Stimulated activated CD8-positive, alpha-beta memory T cell treated with anti-CD3 and anti-CD28 coated beads, Interleukin-2, amount 100 ng/mL, for 1 hour (primary cell): ENCODE data around the gene OVOL1.
"Not testable (repeated sequence)": the region's sequence is repeated elsewhere in the genome, so short reads cannot be mapped to it uniquely, and the experiment has no call there.

Source experiments
- DNase-seq, 2 donors: peaks; one replicate each; pipeline ENCODE4 v3.0.0-alpha.2; 2020; ENCODE audit warnings: low read depth in 2 of 2

Gene OVOL1

DNA sequence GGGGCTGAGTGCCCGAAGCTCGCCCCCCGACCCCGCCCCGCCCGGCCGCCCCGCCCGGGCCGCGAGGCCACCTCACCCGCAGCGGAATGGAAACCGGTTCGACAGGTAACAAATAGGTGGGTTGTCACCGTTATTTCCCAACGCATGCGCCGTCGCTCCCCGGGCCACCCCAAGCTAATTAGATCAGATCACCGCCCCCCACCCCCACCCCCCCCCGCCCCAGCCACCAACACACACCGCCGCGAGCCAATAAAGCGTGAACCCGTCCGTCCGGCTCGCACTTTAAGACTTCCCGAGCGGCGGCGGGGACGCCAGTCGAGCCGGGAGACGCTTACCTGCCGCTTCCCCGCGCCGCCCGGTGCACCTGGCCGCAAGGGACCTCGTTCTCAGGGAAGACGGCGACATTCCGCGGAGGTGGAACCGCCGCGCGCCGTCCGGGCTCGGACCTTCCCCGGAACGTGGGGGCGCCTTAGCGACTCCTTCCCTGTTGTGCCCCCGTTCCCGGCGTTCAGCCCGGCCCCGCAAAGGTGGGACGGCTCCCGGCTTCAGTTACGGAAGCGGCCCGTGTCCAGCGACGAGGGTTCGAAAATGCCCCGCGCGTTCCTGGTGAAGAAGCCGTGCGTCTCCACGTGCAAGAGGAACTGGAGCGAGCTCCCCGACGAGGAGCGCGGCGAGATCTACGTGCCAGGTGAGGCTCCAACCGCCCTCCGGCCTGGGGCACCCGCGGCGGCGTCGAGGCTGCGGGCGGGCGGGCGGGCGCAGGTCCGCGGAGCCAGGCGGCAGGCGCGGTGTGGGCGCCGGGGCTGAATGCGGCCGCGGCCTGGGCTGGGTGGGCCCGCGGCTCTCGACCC is at the start of gene OVOL1:
Gene OVOL1, plus strand, starts transcription at position 278 of the 851 bp plus-strand sequence. Its CDS starts 311 bp downstream, at position 589.
- no peak for DNase-seq

DNA sequence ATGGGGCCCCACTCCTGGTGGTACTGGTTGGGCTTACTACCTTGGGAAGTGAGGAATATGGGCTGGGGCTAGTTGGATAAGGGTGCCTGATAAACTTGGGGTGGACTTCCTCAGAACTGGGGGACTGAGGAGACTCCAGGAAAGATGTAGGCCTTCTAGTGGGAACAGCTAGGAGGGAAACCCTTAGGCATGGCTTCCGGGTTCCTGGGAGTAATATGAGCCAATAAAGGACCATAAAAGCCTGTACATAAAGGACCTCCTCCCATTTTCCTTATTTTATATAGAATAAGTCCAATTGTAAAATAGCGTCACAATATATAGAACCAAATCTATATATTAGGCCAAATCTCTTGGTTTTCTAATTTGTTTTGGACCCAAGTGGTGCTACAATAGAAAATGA is 47.8 kb upstream of the OVOL1 start:
- DNase-seq: no peak

GRCh38 chr11:65741185-65741584 is 45.7 kb upstream of the OVOL1 start:
- no peak for DNase-seq

GRCh38 chr11:65742353-65742752 is 44.5 kb upstream of the OVOL1 start:
- no peak for DNase-seq

DNA sequence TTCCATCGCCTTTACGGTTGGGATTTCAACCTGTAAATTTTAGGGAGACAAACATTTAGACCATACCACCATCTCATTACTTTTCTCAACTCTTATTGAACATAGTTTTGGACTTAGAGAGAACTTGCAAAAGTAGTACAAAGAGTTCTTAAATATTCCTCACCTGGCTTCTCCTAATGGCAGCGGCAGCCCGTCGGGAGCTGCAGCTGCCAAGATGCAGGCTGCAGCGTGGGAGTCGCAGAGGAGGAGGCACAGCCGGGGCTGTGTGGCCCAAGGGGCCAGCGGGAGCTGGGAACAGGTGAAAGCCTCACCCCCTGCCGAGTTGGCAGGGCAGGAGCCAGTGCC is 43.2 kb upstream of the OVOL1 start:
- DNase-seq: no peak

- no peak for DNase-seq
Measured at GRCh38 chr11:65744026-65744698, 42.7 kb upstream of the OVOL1 start.

GRCh38 chr11:65744699-65745042 is 42.2 kb upstream of the OVOL1 start:
- no peak for DNase-seq

GRCh38 chr11:65745049-65745448 is 41.8 kb upstream of the OVOL1 start:
- DNase-seq: no peak

- DNase-seq: not testable (repeated sequence)
Measured at GRCh38 chr11:65762169-65762568, 24.7 kb upstream of the OVOL1 start.

GRCh38 chr11:65762816-65763215 is 24.0 kb upstream of the OVOL1 start:
- not testable (repeated sequence) for DNase-seq

GRCh38 chr11:65764434-65764833 is 22.4 kb upstream of the OVOL1 start:
- DNase-seq: no peak

DNA sequence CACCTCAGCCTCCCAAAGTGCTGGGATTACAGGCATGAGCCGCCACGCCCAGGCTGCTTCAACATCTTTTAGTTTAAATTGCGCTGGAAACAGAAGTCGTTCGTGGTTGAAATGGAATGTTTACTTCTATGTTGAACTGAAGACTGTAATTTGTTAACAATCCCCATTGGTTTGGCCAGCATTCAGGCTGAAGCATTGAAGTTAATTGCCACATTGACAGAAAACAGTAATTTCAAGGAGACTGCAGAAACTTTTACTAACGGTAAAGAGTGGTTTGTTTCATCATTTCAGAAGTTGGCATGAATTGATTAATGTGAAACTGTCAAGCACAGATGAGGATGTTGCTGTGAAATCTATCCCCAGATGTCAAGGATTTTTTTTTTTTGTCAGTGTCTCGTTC is 20.3 kb upstream of the OVOL1 start:
- DNase-seq: no peak

GRCh38 chr11:65767406-65767805 is 19.5 kb upstream of the OVOL1 start:
- no peak for DNase-seq

DNA sequence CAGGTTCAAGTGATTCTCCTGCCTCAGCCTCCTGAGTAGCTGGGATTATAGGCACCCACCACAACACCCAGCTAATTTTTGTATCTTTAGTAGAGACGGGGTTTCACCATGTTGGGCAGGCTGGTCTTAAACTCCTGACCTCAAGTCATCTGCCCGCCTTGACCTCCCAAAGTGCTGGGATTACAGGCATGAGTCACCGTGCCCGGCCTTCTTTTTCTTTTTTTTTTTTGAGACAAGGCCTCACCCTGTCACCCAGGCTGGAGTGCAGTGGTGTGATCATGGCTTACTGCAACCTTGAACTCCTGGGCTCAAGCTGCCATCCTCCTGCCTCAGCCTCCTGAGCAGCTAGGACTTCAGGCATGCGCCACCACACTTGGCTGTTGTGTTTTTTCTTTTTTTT is 19.1 kb upstream of the OVOL1 start:
- not testable (repeated sequence) for DNase-seq

DNA sequence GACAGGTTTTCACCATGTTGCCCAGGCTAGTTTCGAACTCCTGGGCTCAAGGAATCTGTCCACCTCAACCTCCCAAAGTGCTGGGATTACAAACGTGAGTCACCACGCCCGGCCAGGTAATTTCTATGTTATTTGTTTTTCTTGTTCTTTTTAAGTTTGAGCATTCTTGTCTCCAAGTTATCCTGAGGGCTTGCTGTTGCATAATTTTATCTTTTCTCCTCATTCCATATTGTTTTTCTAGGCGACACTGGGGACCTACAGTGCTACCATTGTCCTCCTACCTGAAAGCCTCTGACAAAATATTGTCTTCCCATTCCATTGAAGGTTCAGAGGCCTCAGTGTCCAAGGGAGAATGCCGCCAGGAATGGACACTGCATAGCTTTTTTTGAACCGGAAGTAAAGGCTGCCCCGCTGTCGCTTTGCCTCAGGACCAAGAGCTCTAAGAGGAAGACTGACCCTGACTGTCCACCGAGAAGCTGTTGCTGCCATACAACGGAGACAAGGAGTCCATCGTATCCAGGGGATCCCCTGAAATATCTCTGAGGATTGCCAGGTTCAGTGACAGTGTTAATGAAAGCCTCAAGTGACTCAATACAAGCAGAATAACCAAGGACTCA is 15.8 kb upstream of the OVOL1 start:
- no peak for DNase-seq

DNA sequence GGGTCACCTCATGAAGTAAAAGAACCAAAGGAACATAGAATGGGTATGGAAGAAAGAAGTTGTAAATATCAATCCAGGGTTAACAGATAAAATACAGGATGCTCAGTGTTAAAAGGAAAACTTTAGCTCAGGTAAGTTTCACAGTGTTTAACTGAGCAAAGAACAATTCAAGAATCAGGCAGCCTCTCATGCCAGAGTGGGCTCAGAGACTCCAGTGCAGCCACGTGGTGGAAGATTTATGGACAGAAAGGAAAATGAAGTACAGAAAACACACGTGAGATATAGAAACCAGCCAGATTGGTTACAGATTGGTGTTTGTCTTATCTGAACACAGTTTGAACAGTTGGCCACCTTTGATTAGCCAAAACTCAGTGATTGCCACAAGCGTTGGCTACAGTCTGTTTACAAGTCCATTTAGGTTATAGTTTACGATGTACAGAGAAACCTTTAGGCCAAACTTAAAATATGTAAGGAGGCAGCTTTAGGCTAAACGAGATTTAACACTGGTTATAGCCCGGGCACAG is 15.2 kb upstream of the OVOL1 start:
- DNase-seq: no peak

DNA sequence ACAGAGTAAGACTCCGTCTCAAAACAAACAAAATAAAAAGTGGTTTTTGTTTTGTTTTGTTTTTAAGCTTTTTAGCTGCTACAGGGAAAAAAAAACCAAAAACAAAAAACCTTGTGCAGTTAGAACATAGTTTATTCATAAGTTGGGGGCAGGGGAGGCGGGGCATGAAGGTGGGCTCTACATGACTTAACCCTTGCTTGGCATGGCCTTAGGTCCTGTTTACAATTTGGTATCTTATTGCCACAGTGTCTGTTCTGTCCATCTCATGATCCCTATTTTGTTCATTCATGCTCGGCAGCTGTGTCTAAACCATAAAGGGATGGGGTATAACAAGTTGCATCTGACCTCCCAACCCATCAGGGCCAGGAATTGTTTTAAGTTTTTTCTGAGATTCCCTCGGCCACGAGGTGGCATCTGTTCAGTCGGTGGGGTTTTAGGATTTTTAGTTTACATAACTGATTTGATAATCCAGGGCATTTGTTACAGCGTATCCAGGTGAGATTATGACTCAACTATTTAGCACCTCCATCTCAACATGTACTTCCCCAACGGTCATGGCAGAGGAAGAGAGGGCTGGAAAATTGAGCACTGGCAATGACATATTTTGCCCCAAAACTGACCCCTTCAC is 13.0 kb upstream of the OVOL1 start:
- no peak for DNase-seq

DNA sequence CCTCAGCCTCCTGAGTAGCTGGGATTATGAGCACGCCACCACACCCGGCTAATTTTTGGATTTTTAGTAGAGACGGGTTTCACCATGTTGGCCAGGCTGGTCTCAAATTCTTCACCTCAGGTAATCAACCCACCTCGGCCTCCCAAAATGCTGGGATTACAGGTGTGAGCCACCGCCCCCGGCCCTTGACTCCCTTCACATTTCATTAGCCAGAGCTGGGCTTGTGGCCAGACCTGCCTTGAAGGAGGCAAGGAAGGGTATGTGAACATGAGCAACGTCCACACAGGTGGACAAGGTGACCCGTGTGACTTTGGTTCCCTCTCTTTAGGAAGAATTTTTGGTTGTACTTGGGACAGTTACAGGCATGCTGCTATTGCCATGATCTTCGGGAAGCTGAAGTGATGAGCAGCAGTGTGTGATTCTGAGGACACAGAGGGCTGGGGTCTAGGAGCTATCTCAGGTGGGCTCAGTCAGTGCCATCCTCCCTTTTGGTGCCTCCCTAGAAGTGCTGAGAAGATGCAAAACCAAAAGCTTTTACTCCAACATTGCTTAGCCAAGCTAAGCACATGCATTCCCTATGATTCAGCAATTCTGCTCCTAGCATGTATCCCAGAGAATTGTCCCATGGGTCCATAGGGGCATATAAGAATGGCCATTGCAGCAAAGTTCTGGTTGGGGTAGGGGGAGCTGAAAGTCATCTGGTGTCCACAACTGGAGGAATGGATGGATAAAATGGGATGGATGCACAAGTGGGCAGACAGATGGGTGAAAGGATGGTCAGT is 12.1 kb upstream of the OVOL1 start:
- no peak for DNase-seq

DNA sequence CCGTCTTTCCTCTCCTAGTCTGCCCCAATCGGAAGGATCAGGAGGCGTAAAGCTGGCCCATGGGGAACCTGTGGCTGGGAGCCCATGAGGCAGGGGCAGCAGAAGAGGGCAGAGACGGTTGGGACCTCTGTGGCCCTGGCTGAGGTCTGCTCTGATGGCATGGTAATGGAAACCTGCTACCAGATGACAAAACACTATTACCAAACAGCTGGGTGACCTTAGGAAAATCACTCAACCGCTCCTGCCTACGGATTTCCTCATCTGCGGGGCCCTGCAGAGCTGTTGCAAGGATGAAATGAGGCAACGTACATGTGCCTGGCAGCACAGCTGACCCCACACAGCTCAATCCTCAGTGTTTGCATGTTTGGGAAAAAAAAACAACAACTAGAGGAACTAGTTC is 10.7 kb upstream of the OVOL1 start:
- DNase-seq: no peak

- no peak for DNase-seq
Measured at GRCh38 chr11:65776710-65777141, 10.1 kb upstream of the OVOL1 start.

DNA sequence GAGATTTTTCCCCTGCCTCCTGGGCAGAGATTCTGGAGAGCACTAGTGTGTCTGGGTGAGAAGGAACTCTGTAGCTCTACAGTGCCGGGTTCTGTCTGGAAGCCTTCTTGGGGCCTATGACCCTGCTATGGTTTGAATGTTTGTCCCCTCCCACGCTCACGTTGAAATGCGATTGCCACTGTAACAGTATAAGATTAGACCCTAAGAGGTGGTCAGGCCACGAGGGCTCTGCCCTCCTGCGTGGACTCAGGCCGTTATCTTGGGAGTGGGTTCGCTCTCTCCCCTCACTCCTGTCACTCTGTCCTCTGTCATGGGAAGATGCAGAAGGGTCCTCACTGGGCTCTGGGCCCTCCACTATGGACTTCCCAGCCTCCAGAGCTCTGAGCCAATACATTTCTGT is 9.6 kb upstream of the OVOL1 start:
- no peak for DNase-seq
